ENCODE data around the gene TGM2. TPM values are rescaled to one million over a fixed set of nuclear protein-coding genes. Genes with fewer than 3 reads are reported as not detected.

Gene TGM2
- total and polyA plus RNA-seq, 4 donors = 44.2 to 561 (median 321) TPM

- H3K9me3 ChIP-seq (ENCODE audit: control insufficient read depth, low read length) = no peaks in the 10 kb centered on the region
- H3K27me3 ChIP-seq (ENCODE audit: control insufficient read depth in 1 of 2, insufficient read depth in 2 of 2, low read length in 1 of 2) = no peaks in the 10 kb centered on the region
- H3K36me3 ChIP-seq (ENCODE audit: control insufficient read depth in 1 of 2, insufficient read depth in 2 of 2, low read length in 1 of 2) = no peaks in the 10 kb centered on the region
- no peak overlapping the region for H3K4me3 ChIP-seq (ENCODE audit: low read length in 2 of 2)
- intact Hi-C loops (cut with DNase I) = no loop called here
- DNase-seq = no peak
- no peaks in the 10 kb centered on the region for H3K4me1 ChIP-seq (ENCODE audit: control insufficient read depth in 1 of 2, insufficient read depth in 2 of 2, low read length in 2 of 2)
- ATAC-seq (ENCODE audit: low FRiP score) = peak; percentile 41
- 92 to 93% methylated on average over 4 of the region's 4 CpGs for WGBS, 2 donors
- H3K27ac ChIP-seq (ENCODE audit: low read depth in 1 of 2, low read length in 2 of 2) = no peak overlapping the region
Measured at GRCh38 chr20:38196076-38196475, 31.0 kb upstream of the TGM2 start.

- 83 to 86% methylated on average over 7 of the region's 7 CpGs for WGBS, 2 donors
Measured at GRCh38 chr20:38195521-38195920, 30.5 kb upstream of the TGM2 start.

DNA sequence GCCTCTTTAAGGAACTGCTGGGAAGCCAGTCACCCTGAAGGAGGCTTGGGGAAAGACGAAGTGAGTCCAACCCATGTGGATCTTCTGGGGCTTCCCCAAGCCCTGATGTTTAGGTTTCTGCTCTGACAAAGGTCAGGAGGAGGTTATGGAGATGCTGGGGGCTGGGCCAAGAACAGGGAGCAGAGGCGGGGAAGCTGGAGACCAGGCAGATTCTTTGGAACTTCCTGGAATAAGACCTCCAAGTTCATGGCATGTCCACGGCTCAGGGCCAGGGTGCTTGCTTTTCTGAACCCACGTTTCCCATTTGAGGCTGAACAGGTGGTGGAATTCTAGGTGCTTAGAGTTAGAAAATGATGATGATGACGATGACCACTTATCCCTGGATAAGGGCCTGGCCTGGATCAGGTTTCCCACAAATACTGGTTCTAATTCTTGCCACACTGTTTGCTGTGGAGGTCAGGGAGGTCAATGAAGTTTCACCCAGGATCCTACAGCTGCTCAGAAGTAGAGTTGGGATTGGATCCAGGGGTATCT, 30.0 kb upstream of the TGM2 start:
- intact Hi-C loops (cut with DNase I) = no loop called here
- peak in 1 of 2 donors; percentile 42 for DNase-seq
- 90% methylated on average over 5 of the region's 5 CpGs for WGBS, 2 donors
- no peak overlapping the region for H3K27ac ChIP-seq (ENCODE audit: low read depth in 1 of 2, low read length in 2 of 2)
- no peak for ATAC-seq (ENCODE audit: low FRiP score)
- H3K4me3 ChIP-seq (ENCODE audit: low read length in 2 of 2) = no peak overlapping the region
- no peaks in the 10 kb centered on the region for H3K27me3 ChIP-seq (ENCODE audit: control insufficient read depth in 1 of 2, insufficient read depth in 2 of 2, low read length in 1 of 2)
- no peaks in the 10 kb centered on the region for H3K9me3 ChIP-seq (ENCODE audit: control insufficient read depth, low read length)
- H3K36me3 ChIP-seq (ENCODE audit: control insufficient read depth in 1 of 2, insufficient read depth in 2 of 2, low read length in 1 of 2) = no peaks in the 10 kb centered on the region
- H3K4me1 ChIP-seq (ENCODE audit: control insufficient read depth in 1 of 2, insufficient read depth in 2 of 2, low read length in 2 of 2) = no peaks in the 10 kb centered on the region

More at GRCh38 chr20:38195521-38195920, 30.5 kb upstream of the TGM2 start:
- H3K9me3 ChIP-seq (ENCODE audit: control insufficient read depth, low read length) = no peaks in the 10 kb centered on the region
- intact Hi-C loops (cut with DNase I) = no loop called here
- DNase-seq (peak in 1 of 2 donors; percentile 33), ATAC-seq (ENCODE audit: low FRiP score) (no peak)
- no peak overlapping the region for H3K4me3 ChIP-seq (ENCODE audit: low read length in 2 of 2)
- no peaks in the 10 kb centered on the region for H3K36me3 ChIP-seq (ENCODE audit: control insufficient read depth in 1 of 2, insufficient read depth in 2 of 2, low read length in 1 of 2)
- H3K4me1 ChIP-seq (ENCODE audit: control insufficient read depth in 1 of 2, insufficient read depth in 2 of 2, low read length in 2 of 2) = no peaks in the 10 kb centered on the region
- H3K27ac ChIP-seq (ENCODE audit: low read depth in 1 of 2, low read length in 2 of 2) = no peak overlapping the region
- no peaks in the 10 kb centered on the region for H3K27me3 ChIP-seq (ENCODE audit: control insufficient read depth in 1 of 2, insufficient read depth in 2 of 2, low read length in 1 of 2)

DNA sequence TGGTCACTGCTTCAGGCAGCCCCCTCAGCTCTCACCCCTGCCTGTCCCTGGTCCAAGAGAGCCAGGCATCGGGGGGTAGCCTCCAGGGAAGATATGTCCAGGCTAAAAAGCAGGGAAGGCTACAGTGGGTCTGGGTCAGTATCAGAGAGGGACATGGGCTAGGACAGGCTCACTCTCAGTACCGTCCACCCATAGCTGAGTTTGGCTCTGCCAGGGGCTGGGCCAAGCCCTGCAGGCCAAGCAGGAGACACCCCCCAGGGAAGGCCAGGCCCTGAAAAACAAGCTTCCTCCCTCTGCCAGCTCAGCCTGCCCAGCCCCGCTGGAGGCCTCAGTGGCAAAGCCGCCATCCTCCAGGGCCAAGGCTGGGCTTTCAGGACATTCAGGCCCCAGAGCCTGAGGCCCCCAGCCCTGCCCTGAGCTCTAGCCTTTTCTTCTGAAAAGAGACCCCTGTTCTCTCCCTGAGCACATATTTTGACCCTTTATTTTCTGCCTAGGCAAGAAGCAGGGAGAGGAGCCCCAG, 28.6 kb upstream of the TGM2 start:
- DNase-seq (peak in 1 of 2 donors; percentile 45), ATAC-seq (ENCODE audit: low FRiP score) (no peak)
- Histone ChIP-seq H3K9me3 (ENCODE audit: control insufficient read depth, low read length) (no peaks in the 10 kb centered on the region), H3K27ac (ENCODE audit: low read depth in 1 of 2, low read length in 2 of 2) (no peak overlapping the region), H3K36me3 (ENCODE audit: control insufficient read depth in 1 of 2, insufficient read depth in 2 of 2, low read length in 1 of 2) (no peaks in the 10 kb centered on the region), H3K27me3 (ENCODE audit: control insufficient read depth in 1 of 2, insufficient read depth in 2 of 2, low read length in 1 of 2) (no peaks in the 10 kb centered on the region), H3K4me1 (ENCODE audit: control insufficient read depth in 1 of 2, insufficient read depth in 2 of 2, low read length in 2 of 2) (no peaks in the 10 kb centered on the region), H3K4me3 (ENCODE audit: low read length in 2 of 2) (no peak overlapping the region)
- WGBS, 2 donors = 87 to 93% methylated on average over 4 of the region's 4 CpGs
- intact Hi-C loops (cut with DNase I) = no loop called here

GRCh38 chr20:38192323-38192885, 27.3 kb upstream of the TGM2 start:
- Histone ChIP-seq H3K4me3 (ENCODE audit: low read length in 2 of 2) (no peak overlapping the region), H3K27ac (ENCODE audit: low read depth in 1 of 2, low read length in 2 of 2) (no peak overlapping the region), H3K36me3 (ENCODE audit: control insufficient read depth in 1 of 2, insufficient read depth in 2 of 2, low read length in 1 of 2) (no peaks in the 10 kb centered on the region), H3K27me3 (ENCODE audit: control insufficient read depth in 1 of 2, insufficient read depth in 2 of 2, low read length in 1 of 2) (no peaks in the 10 kb centered on the region), H3K4me1 (ENCODE audit: control insufficient read depth in 1 of 2, insufficient read depth in 2 of 2, low read length in 2 of 2) (peaks cover 0 to 4% of the 10 kb centered on the region in 2 donors), H3K9me3 (ENCODE audit: control insufficient read depth, low read length) (no peaks in the 10 kb centered on the region)
- DNase-seq (peak in 1 of 2 donors; percentile 44), ATAC-seq (ENCODE audit: low FRiP score) (no peak)
- intact Hi-C loops (cut with DNase I) = no loop called here
- WGBS, 2 donors = 92 to 95% methylated on average over 9 of the region's 9 CpGs

DNA sequence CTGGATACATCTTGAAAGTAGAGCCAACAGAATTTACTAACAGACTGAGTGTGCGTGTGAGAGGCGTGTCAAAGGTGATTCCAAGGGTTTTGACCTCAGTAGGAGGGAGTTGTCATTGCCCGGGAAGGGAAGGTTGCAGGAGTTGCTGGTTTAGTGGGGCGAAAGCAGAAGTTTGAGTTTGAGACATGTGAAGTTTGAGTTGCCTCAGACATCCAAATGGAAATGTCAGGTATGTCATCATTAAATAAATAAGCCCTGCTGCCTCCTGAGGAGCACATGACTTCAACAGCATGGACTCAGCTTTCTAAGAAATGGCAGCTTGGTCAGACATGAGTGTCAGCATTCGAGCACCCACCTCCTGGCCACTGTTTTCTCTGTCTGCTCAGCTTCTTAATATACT, 26.6 kb upstream of the TGM2 start:
- ATAC-seq (ENCODE audit: low FRiP score) (no peak), DNase-seq (peak in 1 of 2 donors; percentile 11)
- 81 to 91% methylated on average over 5 of the region's 5 CpGs for WGBS, 2 donors
- Histone ChIP-seq H3K4me3 (ENCODE audit: low read length in 2 of 2) (no peak overlapping the region), H3K27me3 (ENCODE audit: control insufficient read depth in 1 of 2, insufficient read depth in 2 of 2, low read length in 1 of 2) (no peaks in the 10 kb centered on the region), H3K36me3 (ENCODE audit: control insufficient read depth in 1 of 2, insufficient read depth in 2 of 2, low read length in 1 of 2) (no peaks in the 10 kb centered on the region), H3K4me1 (ENCODE audit: control insufficient read depth in 1 of 2, insufficient read depth in 2 of 2, low read length in 2 of 2) (peaks cover 0 to 4% of the 10 kb centered on the region in 2 donors), H3K27ac (ENCODE audit: low read depth in 1 of 2, low read length in 2 of 2) (peak overlapping the region in 1 of 2 donors; percentile 74), H3K9me3 (ENCODE audit: control insufficient read depth, low read length) (no peaks in the 10 kb centered on the region)
- intact Hi-C loops (cut with DNase I) = loop anchor here in 1 of 2 donors (2.0 kb wide), 1 partner anchor 19 kb away; no protein-coding TSS in a partner anchor

GRCh38 chr20:38190936-38191371, 25.9 kb upstream of the TGM2 start:
- intact Hi-C loops (cut with DNase I) = loop anchor here in 1 of 2 donors (2.0 kb wide), 1 partner anchor 20 kb away; no protein-coding TSS in a partner anchor
- peak; percentile 70 to 91 for DNase-seq
- Histone ChIP-seq H3K27me3 (ENCODE audit: control insufficient read depth in 1 of 2, insufficient read depth in 2 of 2, low read length in 1 of 2) (no peaks in the 10 kb centered on the region), H3K27ac (ENCODE audit: low read depth in 1 of 2, low read length in 2 of 2) (peak overlapping the region in 1 of 2 donors; percentile 74), H3K4me1 (ENCODE audit: control insufficient read depth in 1 of 2, insufficient read depth in 2 of 2, low read length in 2 of 2) (peaks cover 0 to 4% of the 10 kb centered on the region in 2 donors), H3K9me3 (ENCODE audit: control insufficient read depth, low read length) (no peaks in the 10 kb centered on the region), H3K36me3 (ENCODE audit: control insufficient read depth in 1 of 2, insufficient read depth in 2 of 2, low read length in 1 of 2) (no peaks in the 10 kb centered on the region), H3K4me3 (ENCODE audit: low read length in 2 of 2) (no peak overlapping the region)
- peak; percentile 81 for ATAC-seq (ENCODE audit: low FRiP score)
- 11 to 12% methylated on average over 3 of the region's 3 CpGs for WGBS, 2 donors

GRCh38 chr20:38190166-38190565, 25.1 kb upstream of the TGM2 start:
- Histone ChIP-seq H3K36me3 (ENCODE audit: control insufficient read depth in 1 of 2, insufficient read depth in 2 of 2, low read length in 1 of 2) (no peaks in the 10 kb centered on the region), H3K27ac (ENCODE audit: low read depth in 1 of 2, low read length in 2 of 2) (peak overlapping the region in 1 of 2 donors; percentile 37), H3K4me3 (ENCODE audit: low read length in 2 of 2) (no peak overlapping the region), H3K9me3 (ENCODE audit: control insufficient read depth, low read length) (no peaks in the 10 kb centered on the region), H3K4me1 (ENCODE audit: control insufficient read depth in 1 of 2, insufficient read depth in 2 of 2, low read length in 2 of 2) (peaks cover 0 to 4% of the 10 kb centered on the region in 2 donors), H3K27me3 (ENCODE audit: control insufficient read depth in 1 of 2, insufficient read depth in 2 of 2, low read length in 1 of 2) (no peaks in the 10 kb centered on the region)
- intact Hi-C loops (cut with DNase I) = loop anchor here in 1 of 2 donors (2.0 kb wide), 1 partner anchor 21 kb away; no protein-coding TSS in a partner anchor
- ATAC-seq (ENCODE audit: low FRiP score) = no peak
- DNase-seq = peak in 1 of 2 donors; percentile 10
- 93 to 98% methylated on average over 6 of the region's 6 CpGs for WGBS, 2 donors

DNA sequence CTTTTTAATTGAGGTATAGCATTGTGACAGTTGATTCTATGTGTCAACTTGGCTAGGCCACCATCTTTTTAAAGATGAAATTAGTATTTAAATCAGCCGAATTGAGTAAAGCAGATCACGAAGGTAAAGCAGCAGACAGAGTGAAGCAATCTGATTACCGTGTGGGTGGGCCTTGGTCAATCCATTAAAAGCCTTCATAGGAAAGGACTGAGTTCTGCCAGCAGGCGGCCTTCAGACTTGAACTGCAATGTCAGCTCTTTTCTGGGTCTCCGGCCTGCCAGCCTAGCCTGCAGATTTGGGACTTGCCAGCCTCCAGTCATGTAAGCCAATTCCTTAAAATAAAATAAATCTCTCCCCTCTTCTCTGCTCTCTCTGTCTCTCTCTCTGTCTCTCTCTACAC, 22.4 kb upstream of the TGM2 start:
- intact Hi-C loops (cut with DNase I) = no loop called here
- WGBS, 2 donors = 39 to 43% methylated on average over 5 of the region's 5 CpGs
- peak in 1 of 2 donors; percentile 76 for DNase-seq
- Histone ChIP-seq H3K4me3 (ENCODE audit: low read length in 2 of 2) (no peak overlapping the region), H3K27me3 (ENCODE audit: control insufficient read depth in 1 of 2, insufficient read depth in 2 of 2, low read length in 1 of 2) (no peaks in the 10 kb centered on the region), H3K27ac (ENCODE audit: low read depth in 1 of 2, low read length in 2 of 2) (no peak overlapping the region), H3K9me3 (ENCODE audit: control insufficient read depth, low read length) (no peaks in the 10 kb centered on the region), H3K4me1 (ENCODE audit: control insufficient read depth in 1 of 2, insufficient read depth in 2 of 2, low read length in 2 of 2) (peaks cover 0 to 4% of the 10 kb centered on the region in 2 donors), H3K36me3 (ENCODE audit: control insufficient read depth in 1 of 2, insufficient read depth in 2 of 2, low read length in 1 of 2) (no peaks in the 10 kb centered on the region)
- ATAC-seq (ENCODE audit: low FRiP score) = no peak
